ENCODE measurements around the gene ASAP3.

DNA sequence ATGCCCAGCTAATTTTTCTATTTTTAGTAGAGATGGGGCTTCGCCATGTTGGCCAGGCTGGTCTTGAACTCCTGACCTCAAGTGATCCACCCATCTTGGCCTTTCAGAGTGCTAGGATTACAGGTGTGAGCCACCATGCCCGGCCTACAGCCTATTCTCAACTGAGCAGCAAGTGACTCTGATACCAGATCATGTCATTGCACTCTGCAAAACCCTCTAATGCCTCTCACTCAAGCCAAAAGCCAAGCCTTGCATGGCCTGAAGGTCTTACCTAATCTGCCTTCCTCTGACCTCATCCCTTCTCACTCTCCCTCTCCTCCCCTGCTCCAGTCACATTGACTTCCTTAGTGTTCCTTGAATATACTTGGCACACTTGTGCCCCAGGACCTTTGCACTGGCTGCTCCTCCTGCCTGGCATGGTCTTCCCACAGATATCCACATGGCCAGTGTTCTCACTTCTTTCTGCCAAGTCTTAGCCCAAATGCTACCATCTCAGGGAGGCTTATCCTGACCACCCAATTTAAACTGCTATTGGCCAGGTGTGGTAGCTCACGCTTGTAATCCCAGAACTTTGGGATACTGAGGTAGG, 8.2 kb upstream of the ASAP3 start:
- TF ChIP-seq CTCF (IDR thresholded peaks at IDR 0.05; ENCODE audit: low read depth, low read length, poor library complexity, severe bottlenecking), result no peak
- TF ChIP-seq EZH2phosphoT487 (IDR thresholded peaks at IDR 0.05; ENCODE audit: borderline replicate concordance, low read length), result no peak
